Heart right ventricle (tissue), 16 donors: Measurements from ENCODE around the gene DOCK3. TPM values are rescaled to one million over a fixed set of nuclear protein-coding genes. Genes with fewer than 3 reads are reported as not detected.
"Not testable (repeated sequence)": the region's sequence is repeated elsewhere in the genome, so short reads cannot be mapped to it uniquely, and the experiment has no call there.

Source experiments
- ATAC-seq, 8 donors: fragments of 200-7000 bp; cut with Tn5 transposase; one replicate each; pipeline ENCODE4 v1.9.1; 2020; ENCODE audit warnings: mild to moderate bottlenecking in 8 of 8, moderate library complexity in 8 of 8, moderate number of reproducible peaks in 1 of 8
- DNase-seq, 2 donors: peaks; one replicate each; pipeline ENCODE4 v3.0.0-alpha.2; 2020
- H3K27ac ChIP-seq, 10 donors: fragments of 200-600 bp; sonication (generic) in 2 of 10; one replicate each; pipeline versions ENCODE4 v1.5.0 to v1.8.0; 2020 to 2022; ENCODE audit warnings: mild to moderate bottlenecking in 3 of 10
- H3K27me3 ChIP-seq, 7 donors: fragments of 200-600 bp; one replicate each; pipeline ENCODE4 v1.8.0; 2021 to 2022; ENCODE audit warnings: mild to moderate bottlenecking in 2 of 7
- H3K36me3 ChIP-seq, 9 donors: fragments of 200-600 bp; sonication (generic) in 1 of 9; one replicate each; pipeline versions ENCODE4 v1.5.0 to v1.8.0; 2020 to 2022; ENCODE audit warnings: mild to moderate bottlenecking in 2 of 9
- H3K4me1 ChIP-seq, 9 donors: fragments of 200-600 bp; sonication (generic) in 1 of 9; one replicate each; pipeline versions ENCODE4 v1.5.0 to v1.8.0; 2020 to 2022; ENCODE audit warnings: mild to moderate bottlenecking in 4 of 9
- H3K4me3 ChIP-seq, 10 donors: fragments of 200-600 bp; sonication (generic) in 2 of 10; one replicate each; pipeline versions ENCODE4 v1.5.0 to v1.8.0; 2020 to 2022; ENCODE audit warnings: mild to moderate bottlenecking in 7 of 10, moderate library complexity in 2 of 10
- H3K9me3 ChIP-seq, 11 donors: fragments of 200-600 bp in 10 of 11; sonication (generic) in 2 of 11; one replicate each; pipeline versions ENCODE4 v1.5.0 to v1.8.0; 2013 to 2022; ENCODE audit warnings: mild to moderate bottlenecking in 2 of 11, control low read depth in 1 of 11, moderate library complexity in 1 of 11
- CTCF ChIP-seq, 9 donors: fragments of 200-600 bp; sonication (generic) in 2 of 9; IDR thresholded peaks; one replicate each; pipeline versions ENCODE4 v1.5.0 to v1.8.0; 2021 to 2022; ENCODE audit warnings: antibody characterized with exemption in 9 of 9, mild to moderate bottlenecking in 5 of 9, moderate library complexity in 1 of 9
- WGBS, 2 donors: extraction: QIAGEN DNeasy Blood & Tissue Kit; methylation state at CpG; one replicate each; pipeline ENCODE4 v1.1.7; 2013; ENCODE audit warnings: inconsistent platforms in 1 of 2; 5-methylcytosine and 5-hydroxymethylcytosine counted together
- intact Hi-C, 10 donors: fragments of 100-400 bp; cut with DNase I; formaldehyde crosslinking; loops; one replicate each; pipeline versions ENCODE4 v1.11.1 to v1.14.2; 2022
- polyA plus RNA-seq, 2 donors: library from polyadenylated mRNA; stranded (reverse); fragments of 200-250 nt; gene quantifications; one replicate each; pipeline ENCODE4 v1.2.3, GENCODE V29; 2013
- total RNA-seq, 10 donors: library from RNA; stranded (reverse); fragmentation: NEBNext Ultra II Directional in 3 of 10; extraction: Animal tissue kit (Norgen Biotek cat#: 25700) in 3 of 10; gene quantifications; one replicate each; pipeline versions ENCODE4 v1.2.1 to v1.2.4, GENCODE V29; 2021 to 2023
- donor health status: Arrhythmogenic right ventricular cardiomyopathy.
- donor health status: ischemic (EF 13 %, LVEDD 7.1; RV severe dilation, severe dysfunction).
- donor health status: healthy with polysubstance abuse.
- donor health status: DM: no; HTN: yes; CAD: no.
- donor health status: DM: no; HTN: no; CAD: no.
- donor health status: ischemic (EF 25% LVEDD 6.9; RV normal size, moderate dysfunction).
- donor health status: ischemic (EF 25% LVEDD 5.7; RV mildly dilated, moderate dysfunction).
- donor health status: healthy.
- donor health status: DM: yes; HTN: yes; CAD: no.
- donor health status: Ischemic cardiomyopathy.
- donor health status: ischemic (EF 35%, LVEDD 5.7; RV mildly dilated, moderate dysfunction).
- donor health status: nonischemic (EF 11% LVEDD 7.7; RV severe dilation, severe dysfunction).
- donor health status: DM: yes; HTN: yes; CAD: no.
- donor health status: PGD.
- donor health status: ischemic (EF 29% LVEDD 5.4; RV normal size, mild dysfunction).
- donor health status: nonischemic (EF 23%, LVEDD 6.1; RV moderate dilation, normal function).

DOCK3 gene
- total and polyA plus RNA-seq, 12 donors = 1.2 to 6.6 (median 4.7) TPM

DNA sequence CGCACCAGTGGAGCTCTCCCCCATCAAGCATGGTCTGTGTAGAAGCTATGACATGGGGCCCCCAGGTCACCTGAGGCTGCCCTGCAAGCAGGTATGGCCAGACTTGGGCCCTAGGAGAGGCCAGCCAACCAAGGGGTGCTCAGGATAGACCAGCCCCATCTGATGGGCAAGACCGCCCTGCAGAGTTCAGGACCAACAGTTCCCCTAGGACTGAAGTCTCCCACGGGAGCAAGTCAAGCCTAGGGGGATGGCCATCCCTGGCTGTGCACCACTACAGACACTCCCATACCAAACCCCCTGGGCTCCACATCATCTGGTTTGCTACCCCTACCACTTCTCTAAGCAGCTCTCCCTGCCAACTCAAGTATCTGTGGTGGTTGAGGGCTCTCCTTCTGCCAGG lies 568.2 kb downstream of the DOCK3 start:
- Histone ChIP-seq H3K4me1 (peaks cover 0 to 9% (median 0%) of the 10 kb centered on the region in 9 donors), H3K27ac (no peak overlapping the region), H3K4me3 (no peak overlapping the region), H3K27me3 (no peaks in the 10 kb centered on the region), H3K9me3 (peaks cover 0 to 6% (median 0%) of the 10 kb centered on the region in 11 donors), H3K36me3 (no peaks in the 10 kb centered on the region)
- DNase-seq (no peak), ATAC-seq (no peak)
- no peak for TF ChIP-seq CTCF (IDR thresholded peaks at IDR 0.05)
- intact Hi-C loops = no loop called here
- WGBS, 2 donors = 52 to 61% methylated on average over 3 of the region's 3 CpGs

GRCh38 chr3:51243924-51244323 lies 569.2 kb downstream of the DOCK3 start:
- DNase-seq = no peak
- Histone ChIP-seq H3K4me1 (peaks cover 0 to 9% (median 0%) of the 10 kb centered on the region in 9 donors), H3K27ac (no peak overlapping the region), H3K36me3 (no peaks in the 10 kb centered on the region), H3K4me3 (no peak overlapping the region), H3K9me3 (peaks cover 0 to 6% (median 0%) of the 10 kb centered on the region in 11 donors), H3K27me3 (no peaks in the 10 kb centered on the region)
- intact Hi-C loops = no loop called here
- ATAC-seq = no peak
- TF ChIP-seq CTCF (IDR thresholded peaks at IDR 0.05) = no peak

GRCh38 chr3:51245867-51246266 lies 571.1 kb downstream of the DOCK3 start:
- no peaks in the 10 kb centered on the region for H3K9me3 ChIP-seq
- no peak for TF ChIP-seq CTCF (IDR thresholded peaks at IDR 0.05)
- ATAC-seq = no peak
- no peaks in the 10 kb centered on the region for H3K27me3 ChIP-seq
- H3K36me3 ChIP-seq = no peaks in the 10 kb centered on the region
- H3K4me3 ChIP-seq = no peak overlapping the region
- 65 to 72% methylated on average over 2 of the region's 2 CpGs for WGBS, 2 donors
- intact Hi-C loops = no loop called here
- no peak overlapping the region for H3K27ac ChIP-seq
- no peak for DNase-seq
- peaks cover 0 to 9% (median 0%) of the 10 kb centered on the region in 9 donors for H3K4me1 ChIP-seq

DNA sequence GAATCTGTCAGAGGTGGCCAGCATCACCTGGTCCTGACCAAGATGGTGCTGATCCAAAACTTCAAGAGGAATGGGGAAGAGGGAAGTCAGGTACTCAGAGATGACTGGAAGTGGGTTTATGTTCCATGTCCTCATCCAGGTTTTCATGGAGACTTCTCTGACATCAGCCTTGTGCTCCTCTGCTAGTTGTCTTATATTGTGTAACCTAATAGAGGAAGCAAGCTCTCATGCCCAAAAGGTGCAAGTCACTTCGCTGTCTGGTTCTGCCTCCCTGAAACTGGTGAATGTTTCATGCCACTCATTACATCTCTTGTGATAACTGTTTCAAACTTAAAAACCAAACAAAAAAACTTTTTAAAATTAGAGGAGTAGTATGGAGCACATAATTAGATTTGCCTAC lies 583.1 kb downstream of the DOCK3 start:
- H3K9me3 ChIP-seq = no peaks in the 10 kb centered on the region
- WGBS, 2 donors = 86 to 89% methylated on average over 1 of the region's 1 CpG
- TF ChIP-seq CTCF (IDR thresholded peaks at IDR 0.05) = no peak
- no peaks in the 10 kb centered on the region for H3K4me1 ChIP-seq
- DNase-seq (no peak), ATAC-seq (no peak)
- no peaks in the 10 kb centered on the region for H3K36me3 ChIP-seq
- no peaks in the 10 kb centered on the region for H3K27me3 ChIP-seq
- intact Hi-C loops = no loop called here
- H3K4me3 ChIP-seq = no peak overlapping the region
- no peak overlapping the region for H3K27ac ChIP-seq

DNA sequence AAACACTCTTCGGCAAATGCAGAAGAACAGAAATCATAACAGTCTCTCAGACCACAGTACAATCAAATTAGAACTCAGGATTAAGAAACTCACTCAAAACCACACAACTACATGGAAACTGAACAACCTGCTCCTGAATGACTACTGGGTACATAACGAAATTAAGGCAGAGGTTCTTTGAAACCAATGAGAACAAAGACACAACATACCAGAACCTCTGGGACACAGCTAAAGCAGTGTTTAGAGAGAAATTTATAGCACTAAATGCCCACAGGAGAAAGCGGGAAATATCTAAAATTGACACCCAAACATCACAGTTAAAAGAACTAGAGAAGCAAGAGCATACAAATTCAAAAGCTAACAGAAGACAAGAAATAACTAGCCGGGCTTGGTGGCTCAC lies 589.4 kb downstream of the DOCK3 start:
- intact Hi-C loops, H3K27ac ChIP-seq, H3K4me1 ChIP-seq, DNase-seq, H3K4me3 ChIP-seq, ATAC-seq, H3K27me3 ChIP-seq, H3K36me3 ChIP-seq: not testable (repeated sequence)
- peaks cover 0 to 19% (median 0%) of the 10 kb centered on the region in 11 donors for H3K9me3 ChIP-seq
- 84 to 88% methylated on average over 4 of the region's 4 CpGs for WGBS, 2 donors
